Adrenal gland (tissue), 5 donors: ENCODE results near the gene ZNF292.

Source experiments
- CTCF ChIP-seq, 6 experiments: fragments of 450-650 bp in 4 of 6; fragments of 200-600 bp in 2 of 6; sonication (generic) in 1 of 6; IDR thresholded peaks; 1 replicate in 5 of 6; 2 replicates in 1 of 6; pipeline versions ENCODE4 v1.5.1 to v1.8.0; 2016 to 2021; ENCODE audit warnings: antibody characterized with exemption in 6 of 6, mild to moderate bottlenecking in 2 of 6, moderate library complexity in 1 of 6
- POLR2A ChIP-seq, 2 donors: fragments of 450-650 bp; IDR thresholded peaks; one replicate each; pipeline ENCODE4 v1.6.1; 2017; ENCODE audit warnings: antibody characterized with exemption in 2 of 2, mild to moderate bottlenecking in 2 of 2, moderate library complexity in 1 of 2
- donor health status: DM: no; HTN: no; CAD: no.

GRCh38 chr6:87199787-87200186 is 44.4 kb downstream of the ZNF292 start:
- TF ChIP-seq CTCF (IDR thresholded peaks at IDR 0.05) (no peak), POLR2A (IDR thresholded peaks at IDR 0.05) (no peak)
